Calu3 (cell line): ENCODE measurements around the gene KIF3B. TPM values are rescaled to one million over a fixed set of nuclear protein-coding genes. Genes with fewer than 3 reads are reported as not detected.
"Not testable (repeated sequence)": the region's sequence is repeated elsewhere in the genome, so short reads cannot be mapped to it uniquely, and the experiment has no call there.

Experiments used
- BruUV-seq: library from RNA; stranded (reverse); fragments of 400-500 nt; replicated peaks from 2 replicates; lab custom pipeline; 2021; lab: Mats Ljungman, UMichigan
- CTCF ChIA-PET: fragments of 300-600 bp; sonication (Branson Sonifier 250); formaldehyde crosslinking; loops from one replicate; lab custom pipeline; 2022; ENCODE audit warnings: antibody characterized with exemption; lab: Charles Lee
- DNase-seq: peaks from one replicate; pipeline ENCODE4 v3.0.0; 2022
- H3K27ac Mint-ChIP-seq: one replicate; pipeline ENCODE4 v1.8.0; 2022; ENCODE audit warnings: mixed read lengths; ENCODE audit not compliant: unreplicated experiment
- H3K27me3 Mint-ChIP-seq: one replicate; pipeline ENCODE4 v1.8.0; 2022; ENCODE audit warnings: mixed read lengths; ENCODE audit not compliant: unreplicated experiment
- H3K36me3 Mint-ChIP-seq: one replicate; pipeline ENCODE4 v1.8.0; 2022; ENCODE audit warnings: mild to moderate bottlenecking, moderate library complexity, mixed read lengths; ENCODE audit not compliant: insufficient read depth, unreplicated experiment
- H3K4me1 Mint-ChIP-seq: one replicate; pipeline ENCODE4 v1.8.0; 2022; ENCODE audit warnings: mild to moderate bottlenecking, low read depth, mixed read lengths; ENCODE audit not compliant: unreplicated experiment
- H3K4me3 Mint-ChIP-seq: one replicate; pipeline ENCODE4 v1.8.0; 2022; ENCODE audit warnings: mild to moderate bottlenecking, low read depth, moderate library complexity, mixed read lengths; ENCODE audit not compliant: unreplicated experiment
- H3K9me3 Mint-ChIP-seq: one replicate; pipeline ENCODE4 v1.8.0; 2022; ENCODE audit warnings: low read depth, mixed read lengths; ENCODE audit not compliant: unreplicated experiment
- intact Hi-C: fragments of 100-400 bp; cut with micrococcal nuclease; formaldehyde crosslinking; loops from one replicate; pipeline ENCODE4 v1.10.0; 2022; ENCODE audit not compliant: unreplicated experiment
- total RNA-seq: library from RNA; stranded (reverse); gene quantifications from 2 replicates; pipeline ENCODE4 v1.2.3, GENCODE V29; 2022
- TF ChIP-seq, protein P1 (sequence below): fragments of 200-600 bp; IDR thresholded peaks from one replicate; pipeline ENCODE4 v1.8.0; 2022; ENCODE audit warnings: antibody characterized with exemption; ENCODE audit not compliant: unreplicated experiment

Gene KIF3B
- total RNA-seq, 1 experiment from 2014 or later, result 51.2 TPM

DNA sequence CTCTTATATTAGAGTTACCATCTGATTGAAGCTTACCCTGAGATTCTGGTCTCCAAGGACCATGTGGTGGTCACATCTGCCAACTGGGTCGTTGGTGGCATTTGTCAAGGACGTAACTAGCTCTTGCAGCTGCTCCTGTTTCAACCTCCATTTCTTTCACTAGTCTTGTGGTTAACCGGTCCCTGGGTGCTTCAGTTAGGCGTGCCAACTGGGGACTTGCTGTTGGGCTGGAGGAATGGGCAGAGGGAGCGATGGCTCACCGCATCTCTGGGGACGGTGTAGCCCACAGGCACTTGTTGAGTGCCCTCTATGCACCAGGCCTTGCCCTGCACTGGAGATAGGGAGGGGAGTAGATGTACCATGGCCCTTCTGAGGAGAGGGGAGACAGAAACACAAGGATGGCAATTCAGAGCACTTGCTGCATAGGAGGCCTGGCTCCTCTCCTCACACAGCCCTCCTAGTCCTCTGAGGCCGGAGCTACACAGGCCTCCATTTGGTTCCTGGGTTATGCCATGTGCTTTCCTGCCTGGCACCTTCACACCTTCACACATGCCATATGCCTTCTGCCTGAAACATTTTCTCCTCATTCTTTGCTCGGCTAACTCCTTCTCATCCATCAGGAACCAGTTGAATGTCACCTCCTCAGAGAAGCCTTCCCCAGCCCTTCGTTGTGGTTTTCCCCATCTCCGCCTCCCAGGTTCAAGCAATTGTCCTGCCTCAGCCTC is 60.6 kb downstream of the KIF3B start:
- Mint-ChIP-seq H3K27ac (no peak overlapping the region), H3K36me3 (peaks cover 10% of the 10 kb centered on the region), H3K4me1 (peaks cover 27% of the 10 kb centered on the region), H3K4me3 (no peak overlapping the region), H3K27me3 (no peaks in the 10 kb centered on the region), H3K9me3 (no peaks in the 10 kb centered on the region)
- intact Hi-C loops, result loop anchor here (10.0 kb wide), 1 partner anchor 147 kb away; no protein-coding TSS in a partner anchor
- no TSS peak for BruUV-seq
- TF ChIP-seq, protein P1, sequence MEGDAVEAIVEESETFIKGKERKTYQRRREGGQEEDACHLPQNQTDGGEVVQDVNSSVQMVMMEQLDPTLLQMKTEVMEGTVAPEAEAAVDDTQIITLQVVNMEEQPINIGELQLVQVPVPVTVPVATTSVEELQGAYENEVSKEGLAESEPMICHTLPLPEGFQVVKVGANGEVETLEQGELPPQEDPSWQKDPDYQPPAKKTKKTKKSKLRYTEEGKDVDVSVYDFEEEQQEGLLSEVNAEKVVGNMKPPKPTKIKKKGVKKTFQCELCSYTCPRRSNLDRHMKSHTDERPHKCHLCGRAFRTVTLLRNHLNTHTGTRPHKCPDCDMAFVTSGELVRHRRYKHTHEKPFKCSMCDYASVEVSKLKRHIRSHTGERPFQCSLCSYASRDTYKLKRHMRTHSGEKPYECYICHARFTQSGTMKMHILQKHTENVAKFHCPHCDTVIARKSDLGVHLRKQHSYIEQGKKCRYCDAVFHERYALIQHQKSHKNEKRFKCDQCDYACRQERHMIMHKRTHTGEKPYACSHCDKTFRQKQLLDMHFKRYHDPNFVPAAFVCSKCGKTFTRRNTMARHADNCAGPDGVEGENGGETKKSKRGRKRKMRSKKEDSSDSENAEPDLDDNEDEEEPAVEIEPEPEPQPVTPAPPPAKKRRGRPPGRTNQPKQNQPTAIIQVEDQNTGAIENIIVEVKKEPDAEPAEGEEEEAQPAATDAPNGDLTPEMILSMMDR, result no peak
- CTCF ChIA-PET, result interaction anchor here (0.6 to 1.1 kb wide), 2 partner anchors 16 to 175 kb away, joined by 3 read pairs; no protein-coding TSS in a partner anchor
- no peak for DNase-seq

DNA sequence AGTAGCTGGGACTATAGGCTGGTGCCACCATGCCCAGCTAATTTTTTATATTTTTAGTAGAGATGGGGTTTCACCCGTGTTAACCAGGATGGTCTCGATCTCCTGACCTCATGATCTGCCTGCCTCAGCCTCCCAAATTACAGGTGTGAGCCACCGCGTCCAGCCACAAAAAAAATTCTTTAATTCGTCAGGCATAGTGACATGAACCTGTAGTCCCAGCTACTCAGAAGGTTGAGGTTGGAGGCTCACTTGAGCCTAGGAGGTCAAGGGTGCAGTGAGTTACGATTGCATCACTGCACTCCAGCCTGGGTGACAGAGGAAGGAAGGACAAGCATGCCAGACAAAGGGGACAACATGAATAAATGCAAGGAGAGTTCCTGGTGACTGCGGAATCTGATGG is 61.2 kb downstream of the KIF3B start:
- TF ChIP-seq, protein P1, result no peak
- Mint-ChIP-seq H3K27me3 (no peaks in the 10 kb centered on the region), H3K4me3 (no peak overlapping the region), H3K4me1 (peaks cover 21% of the 10 kb centered on the region), H3K9me3 (no peaks in the 10 kb centered on the region), H3K36me3 (peaks cover 10% of the 10 kb centered on the region), H3K27ac (no peak overlapping the region)
- intact Hi-C loops, result loop anchor here (10.0 kb wide), 1 partner anchor 146 kb away; no protein-coding TSS in a partner anchor
- DNase-seq, result no peak
- CTCF ChIA-PET, result interaction anchor here (0.6 kb wide), 1 partner anchor 176 kb away, joined by 3 read pairs; no protein-coding TSS in a partner anchor
- no TSS peak for BruUV-seq

DNA sequence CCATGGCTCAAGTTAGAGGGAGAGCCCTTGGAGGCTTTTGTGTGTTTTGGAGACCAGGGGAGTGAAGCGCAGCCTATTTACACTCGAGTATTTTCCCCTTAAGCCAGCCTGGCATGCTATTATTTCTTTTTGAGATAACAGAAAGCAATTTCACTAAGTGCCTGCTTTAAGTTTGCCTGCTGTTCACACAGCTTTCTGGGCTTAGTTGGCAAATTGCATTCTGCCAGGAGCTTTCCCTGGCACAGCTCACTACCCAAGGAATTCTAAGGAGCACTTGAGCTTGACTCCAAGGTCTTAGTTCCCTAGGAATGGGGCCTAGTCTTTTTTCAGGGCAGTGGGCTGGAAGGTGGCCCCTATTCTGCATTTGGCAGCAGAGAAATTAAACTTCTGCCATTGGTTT is 61.7 kb downstream of the KIF3B start:
- CTCF ChIA-PET, result no interaction called here
- TF ChIP-seq, protein P1, result no peak
- no peak overlapping the region for H3K4me3 Mint-ChIP-seq
- no peak overlapping the region for H3K27ac Mint-ChIP-seq
- peaks cover 17% of the 10 kb centered on the region for H3K4me1 Mint-ChIP-seq
- intact Hi-C loops, result loop anchor here (10.0 kb wide), 1 partner anchor 146 kb away; no protein-coding TSS in a partner anchor
- H3K9me3 Mint-ChIP-seq, result no peaks in the 10 kb centered on the region
- DNase-seq, result no peak
- BruUV-seq, result no TSS peak
- peaks cover 10% of the 10 kb centered on the region for H3K36me3 Mint-ChIP-seq
- H3K27me3 Mint-ChIP-seq, result no peaks in the 10 kb centered on the region

DNA sequence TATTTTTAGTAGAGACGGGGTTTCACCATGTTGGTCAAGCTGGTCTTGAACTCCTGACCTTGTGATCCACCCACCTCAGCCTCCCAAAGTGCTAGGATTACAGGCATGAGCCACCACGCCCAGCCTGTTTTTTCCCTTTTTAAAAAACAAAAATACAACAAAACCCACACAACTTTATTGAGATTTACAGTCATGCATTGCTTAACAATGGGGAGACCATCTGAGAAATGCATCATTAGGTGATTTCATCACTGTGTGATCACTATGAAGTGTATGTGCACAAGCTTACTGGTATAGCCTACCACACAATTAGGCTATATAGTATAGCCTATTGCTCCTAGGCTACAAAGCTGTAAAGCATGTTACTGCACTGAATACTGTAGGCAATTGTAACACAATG is 63.6 kb downstream of the KIF3B start:
- peaks cover 16% of the 10 kb centered on the region for H3K4me1 Mint-ChIP-seq
- H3K27ac Mint-ChIP-seq, H3K4me3 Mint-ChIP-seq, H3K27me3 Mint-ChIP-seq, BruUV-seq, intact Hi-C loops, H3K9me3 Mint-ChIP-seq, H3K36me3 Mint-ChIP-seq, DNase-seq: not testable (repeated sequence)
- CTCF ChIA-PET, result interaction anchor here (0.5 kb wide), 1 partner anchor 66 kb away, joined by 5 read pairs; no protein-coding TSS in a partner anchor
